ENCODE measurements around the gene MMP1.

The MMP1 gene

GRCh38 chr11:102762361-102762767 is 35.6 kb downstream of the MMP1 start:
- no peak for TF ChIP-seq CTCF (IDR thresholded peaks at IDR 0.05; ENCODE audit: insufficient read depth, missing control alignments)
- DNase-seq (ENCODE audit: insufficient read length, low spot score) (no peak), FAIRE-seq (no peak)

- DNase-seq (ENCODE audit: insufficient read length, low spot score) (no peak), FAIRE-seq (no peak)
- no peak for TF ChIP-seq CTCF (IDR thresholded peaks at IDR 0.05; ENCODE audit: insufficient read depth, missing control alignments)
Measured at GRCh38 chr11:102761646-102762238, 36.2 kb downstream of the MMP1 start.

GRCh38 chr11:102760344-102761035 is 37.5 kb downstream of the MMP1 start:
- no peak for DNase-seq (ENCODE audit: insufficient read length, low spot score)
- no peak for FAIRE-seq
- TF ChIP-seq CTCF (IDR thresholded peaks at IDR 0.05; ENCODE audit: insufficient read depth, missing control alignments), result no peak

GRCh38 chr11:102757823-102758549 is 40.0 kb downstream of the MMP1 start:
- FAIRE-seq, result no peak
- DNase-seq (ENCODE audit: insufficient read length, low spot score), result no peak
- no peak for TF ChIP-seq CTCF (IDR thresholded peaks at IDR 0.05; ENCODE audit: insufficient read depth, missing control alignments)

GRCh38 chr11:102753267-102753666 is 44.7 kb downstream of the MMP1 start:
- TF ChIP-seq CTCF (IDR thresholded peaks at IDR 0.05; ENCODE audit: insufficient read depth, missing control alignments), result no peak
- FAIRE-seq (no peak), DNase-seq (ENCODE audit: insufficient read length, low spot score) (no peak)

GRCh38 chr11:102751673-102752072 is 46.3 kb downstream of the MMP1 start:
- no peak for FAIRE-seq

More at GRCh38 chr11:102751673-102752072, 46.3 kb downstream of the MMP1 start:
- no peak for DNase-seq (ENCODE audit: insufficient read length, low spot score)
- no peak for TF ChIP-seq CTCF (IDR thresholded peaks at IDR 0.05; ENCODE audit: insufficient read depth, missing control alignments)

Data from D721Med (cell line).